ENCODE data around the gene SKIDA1.

The SKIDA1 gene

GRCh38 chr10:21516242-21517131 is 9.0 kb downstream of the SKIDA1 start:
- Mint-ChIP-seq H3K27ac (no peak overlapping the region), H3K27me3 (ENCODE audit: low read depth) (peaks cover 82% of the 10 kb centered on the region), H3K36me3 (ENCODE audit: low read depth) (no peaks in the 10 kb centered on the region), H3K4me1 (ENCODE audit: low read depth) (peaks cover 39% of the 10 kb centered on the region), H3K9me3 (no peaks in the 10 kb centered on the region), H3K4me3 (peak overlapping the region; percentile 76)
- DNase-seq (ENCODE audit: low spot score): peak; percentile 55

GRCh38 chr10:21515361-21516241 is 9.9 kb downstream of the SKIDA1 start:
- H3K36me3 Mint-ChIP-seq (ENCODE audit: low read depth): peaks cover 2% of the 10 kb centered on the region
- H3K27me3 Mint-ChIP-seq (ENCODE audit: low read depth): peaks cover 82% of the 10 kb centered on the region
- H3K4me3 Mint-ChIP-seq: peak overlapping the region; percentile 74

GRCh38 chr10:21514818-21515351 is 10.6 kb downstream of the SKIDA1 start:
- Mint-ChIP-seq H3K4me1 (ENCODE audit: low read depth) (peaks cover 29% of the 10 kb centered on the region), H3K27me3 (ENCODE audit: low read depth) (peaks cover 79% of the 10 kb centered on the region)

More at GRCh38 chr10:21515361-21516241, 9.9 kb downstream of the SKIDA1 start:
- H3K27ac Mint-ChIP-seq: no peak overlapping the region
- DNase-seq (ENCODE audit: low spot score): no peak
- peaks cover 34% of the 10 kb centered on the region for H3K4me1 Mint-ChIP-seq (ENCODE audit: low read depth)
- H3K9me3 Mint-ChIP-seq: no peaks in the 10 kb centered on the region

GRCh38 chr10:21514129-21514817 is 11.2 kb downstream of the SKIDA1 start:
- H3K4me3 Mint-ChIP-seq: no peak overlapping the region
- no peaks in the 10 kb centered on the region for H3K9me3 Mint-ChIP-seq
- H3K4me1 Mint-ChIP-seq (ENCODE audit: low read depth): peaks cover 23% of the 10 kb centered on the region
- no peak for DNase-seq (ENCODE audit: low spot score)
- H3K27me3 Mint-ChIP-seq (ENCODE audit: low read depth): peaks cover 74% of the 10 kb centered on the region
- H3K27ac Mint-ChIP-seq: no peak overlapping the region
- peaks cover 2% of the 10 kb centered on the region for H3K36me3 Mint-ChIP-seq (ENCODE audit: low read depth)

More at GRCh38 chr10:21514818-21515351, 10.6 kb downstream of the SKIDA1 start:
- H3K27ac Mint-ChIP-seq: no peak overlapping the region
- no peak overlapping the region for H3K4me3 Mint-ChIP-seq
- peaks cover 2% of the 10 kb centered on the region for H3K36me3 Mint-ChIP-seq (ENCODE audit: low read depth)
- DNase-seq (ENCODE audit: low spot score): no peak
- H3K9me3 Mint-ChIP-seq: no peaks in the 10 kb centered on the region

- H3K27ac Mint-ChIP-seq: no peak overlapping the region
These were observed 12.1 kb downstream of the SKIDA1 start for GRCh38 chr10:21513405-21513788.

GRCh38 chr10:21512573-21513404 is 12.7 kb downstream of the SKIDA1 start:
- no peak overlapping the region for H3K4me3 Mint-ChIP-seq
- H3K27ac Mint-ChIP-seq: no peak overlapping the region
- no peak for DNase-seq (ENCODE audit: low spot score)
- H3K9me3 Mint-ChIP-seq: no peaks in the 10 kb centered on the region
- peaks cover 2% of the 10 kb centered on the region for H3K36me3 Mint-ChIP-seq (ENCODE audit: low read depth)
- H3K4me1 Mint-ChIP-seq (ENCODE audit: low read depth): peaks cover 10% of the 10 kb centered on the region
- peaks cover 70% of the 10 kb centered on the region for H3K27me3 Mint-ChIP-seq (ENCODE audit: low read depth)

More at GRCh38 chr10:21513405-21513788, 12.1 kb downstream of the SKIDA1 start:
- DNase-seq (ENCODE audit: low spot score): no peak
- peaks cover 16% of the 10 kb centered on the region for H3K4me1 Mint-ChIP-seq (ENCODE audit: low read depth)
- H3K9me3 Mint-ChIP-seq: no peaks in the 10 kb centered on the region
- H3K27me3 Mint-ChIP-seq (ENCODE audit: low read depth): peaks cover 72% of the 10 kb centered on the region
- H3K4me3 Mint-ChIP-seq: no peak overlapping the region
- peaks cover 2% of the 10 kb centered on the region for H3K36me3 Mint-ChIP-seq (ENCODE audit: low read depth)

- Mint-ChIP-seq H3K27me3 (ENCODE audit: low read depth) (peaks cover 73% of the 10 kb centered on the region), H3K4me1 (ENCODE audit: low read depth) (peaks cover 6% of the 10 kb centered on the region), H3K9me3 (no peaks in the 10 kb centered on the region), H3K36me3 (ENCODE audit: low read depth) (peaks cover 2% of the 10 kb centered on the region), H3K4me3 (no peak overlapping the region), H3K27ac (no peak overlapping the region)
- DNase-seq (ENCODE audit: low spot score): no peak
These were observed 13.4 kb downstream of the SKIDA1 start for GRCh38 chr10:21511946-21512572.

- Mint-ChIP-seq H3K27ac (no peak overlapping the region), H3K27me3 (ENCODE audit: low read depth) (peaks cover 81% of the 10 kb centered on the region), H3K4me1 (ENCODE audit: low read depth) (peaks cover 6% of the 10 kb centered on the region), H3K9me3 (no peaks in the 10 kb centered on the region), H3K4me3 (no peak overlapping the region), H3K36me3 (ENCODE audit: low read depth) (peaks cover 2% of the 10 kb centered on the region)
- no peak for DNase-seq (ENCODE audit: low spot score)
These were observed 14.3 kb downstream of the SKIDA1 start for GRCh38 chr10:21511095-21511570.

- DNase-seq (ENCODE audit: low spot score): no peak
- Mint-ChIP-seq H3K27ac (no peak overlapping the region), H3K4me1 (ENCODE audit: low read depth) (no peaks in the 10 kb centered on the region), H3K36me3 (ENCODE audit: low read depth) (peaks cover 2% of the 10 kb centered on the region), H3K4me3 (no peak overlapping the region), H3K9me3 (no peaks in the 10 kb centered on the region), H3K27me3 (ENCODE audit: low read depth) (peaks cover 81% of the 10 kb centered on the region)
These were observed 15.0 kb downstream of the SKIDA1 start for GRCh38 chr10:21510241-21511094.

GRCh38 chr10:21509341-21510240 is 15.9 kb downstream of the SKIDA1 start:
- Mint-ChIP-seq H3K9me3 (no peaks in the 10 kb centered on the region), H3K4me3 (no peak overlapping the region), H3K27ac (no peak overlapping the region), H3K27me3 (ENCODE audit: low read depth) (peaks cover 80% of the 10 kb centered on the region), H3K36me3 (ENCODE audit: low read depth) (peaks cover 2% of the 10 kb centered on the region), H3K4me1 (ENCODE audit: low read depth) (no peaks in the 10 kb centered on the region)
- DNase-seq (ENCODE audit: low spot score): no peak

- no peak for DNase-seq (ENCODE audit: low spot score)
- Mint-ChIP-seq H3K27ac (no peak overlapping the region), H3K9me3 (no peaks in the 10 kb centered on the region), H3K27me3 (ENCODE audit: low read depth) (peaks cover 80% of the 10 kb centered on the region), H3K36me3 (ENCODE audit: low read depth) (peaks cover 2% of the 10 kb centered on the region), H3K4me1 (ENCODE audit: low read depth) (no peaks in the 10 kb centered on the region), H3K4me3 (no peak overlapping the region)
These were observed 16.7 kb downstream of the SKIDA1 start for GRCh38 chr10:21508706-21509331.
